SW 1271 (cell line): ENCODE data around the gene TSEN34.
"Not testable (repeated sequence)": the region's sequence is repeated elsewhere in the genome, so short reads cannot be mapped to it uniquely, and the experiment has no call there.

ENCODE experiments used
- DNase-seq, 2 experiments: peaks; one replicate each; lab custom pipeline; 2025; lab: John Stamatoyannopoulos, UW

TSEN34 gene

DNA sequence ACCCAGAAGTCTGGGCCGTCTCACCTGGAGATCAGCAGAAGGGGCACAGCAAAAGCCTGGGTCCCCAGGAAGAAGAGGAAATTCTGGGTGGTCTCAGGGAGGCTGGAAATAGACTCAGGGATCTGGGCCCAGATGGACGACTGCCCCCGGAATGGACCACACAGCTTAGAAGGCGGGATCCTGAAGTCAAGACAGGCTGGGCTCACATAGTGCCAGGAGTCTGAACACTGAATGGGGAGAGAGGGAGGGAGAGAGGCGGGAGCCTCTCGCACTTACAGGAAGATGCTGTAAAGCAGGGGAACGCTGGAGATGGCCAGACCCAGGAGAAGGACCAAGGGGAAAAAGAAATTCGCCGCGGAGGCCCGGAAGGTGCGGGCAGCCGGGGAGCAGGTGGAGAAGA is 30.3 kb upstream of the TSEN34 start:
- no peak for DNase-seq

DNA sequence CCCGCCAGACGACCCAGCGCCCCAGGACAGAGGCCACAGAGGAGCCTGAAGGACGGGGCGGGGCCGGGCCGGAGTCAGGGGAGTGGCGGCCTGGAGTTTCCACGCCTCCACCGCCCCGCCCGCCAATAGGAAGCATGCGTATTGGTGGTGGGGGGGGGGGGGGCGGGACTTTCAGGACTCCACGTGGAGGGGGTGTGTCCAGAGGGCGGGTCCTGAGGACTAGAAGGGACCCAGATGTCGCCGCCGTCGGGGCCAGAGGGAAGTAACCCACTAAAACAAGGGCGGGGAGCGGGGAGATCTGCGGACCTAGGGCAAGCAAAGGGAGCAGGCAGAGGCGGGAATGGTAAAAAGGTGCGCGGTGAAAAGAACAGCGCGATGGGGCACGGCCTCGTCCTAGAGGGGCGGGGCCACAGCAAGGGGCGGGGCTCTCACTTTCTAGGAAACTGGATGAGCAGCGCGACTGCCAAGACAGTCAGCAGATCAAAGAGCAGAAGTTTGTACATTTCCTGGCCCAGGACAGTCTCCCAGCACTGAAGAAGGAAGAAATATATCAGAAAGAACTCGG is 28.8 kb upstream of the TSEN34 start:
- DNase-seq = peak; percentile 61 to 64

DNA sequence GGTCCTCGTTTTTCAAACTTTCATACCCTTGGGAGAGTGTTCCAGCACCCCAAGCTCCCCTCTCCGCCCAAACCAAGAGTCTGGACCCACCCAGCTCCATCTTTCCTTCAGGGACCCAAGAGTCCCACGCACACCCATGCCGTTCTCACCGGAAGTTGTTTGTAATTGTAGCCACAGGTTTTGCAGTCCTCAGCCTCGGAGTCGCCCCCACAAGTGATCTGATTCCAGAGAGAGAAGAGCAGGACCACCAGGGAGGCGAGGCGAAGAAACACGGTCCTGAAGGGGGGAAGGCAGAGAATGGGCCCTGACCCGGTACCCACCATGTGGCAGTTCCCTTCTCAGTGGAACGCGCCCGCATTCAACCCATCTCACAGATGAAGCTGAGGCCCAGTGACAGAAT is 28.2 kb upstream of the TSEN34 start:
- DNase-seq = no peak

DNA sequence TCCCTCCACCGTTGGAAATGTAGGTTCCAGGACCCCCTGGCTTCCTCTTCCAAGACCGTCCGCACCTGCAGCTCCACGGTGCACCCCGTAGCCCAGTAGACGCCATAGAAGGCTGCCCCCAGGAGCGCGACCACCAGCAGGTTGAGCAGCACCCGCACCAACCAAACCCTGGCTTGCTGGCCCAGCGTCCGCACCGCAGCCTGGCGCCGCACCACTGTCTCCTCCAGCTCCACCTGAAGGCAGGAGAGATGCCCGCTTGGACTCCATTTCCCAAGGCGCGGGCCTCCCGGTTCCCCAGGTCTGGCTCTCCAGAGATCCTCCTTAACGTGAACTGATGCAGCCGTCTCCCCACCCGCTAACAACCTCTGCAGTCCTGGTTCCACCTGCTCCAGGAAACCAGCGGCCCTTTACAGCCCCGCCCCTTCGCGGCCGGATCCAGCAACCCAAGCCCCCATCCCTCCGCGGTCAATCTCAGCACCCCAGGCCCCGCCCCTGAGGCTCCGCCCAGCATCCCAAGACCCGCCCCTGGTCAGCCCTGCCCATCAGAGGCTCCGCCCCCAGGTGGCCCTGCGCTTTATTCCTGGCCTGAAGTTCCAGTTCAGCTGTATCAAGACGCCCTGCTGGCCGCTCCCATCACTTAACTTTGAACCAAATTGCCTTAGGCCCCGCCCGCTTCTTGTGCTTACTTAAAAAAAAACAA is 26.6 kb upstream of the TSEN34 start:
- DNase-seq = no peak

DNA sequence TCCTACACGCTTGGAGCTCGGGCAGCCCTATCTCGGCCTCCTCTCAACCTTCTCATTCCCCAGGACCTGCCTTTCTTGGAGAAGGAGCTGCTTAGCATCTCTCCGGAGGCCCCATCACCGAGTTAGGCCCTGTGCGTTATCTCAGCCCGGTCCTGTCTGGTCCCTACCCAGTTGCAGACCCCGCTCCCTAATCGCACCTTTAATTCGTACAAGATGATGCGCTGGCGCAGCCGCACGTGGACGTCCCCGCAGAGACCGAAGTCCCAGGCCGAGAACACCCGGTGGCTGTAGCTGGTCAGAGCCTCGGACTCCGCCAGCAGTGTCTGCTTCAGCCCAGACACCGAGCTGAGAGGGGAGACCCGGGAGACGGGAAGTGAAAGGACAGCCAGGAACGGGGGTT is 25.9 kb upstream of the TSEN34 start:
- no peak for DNase-seq

DNA sequence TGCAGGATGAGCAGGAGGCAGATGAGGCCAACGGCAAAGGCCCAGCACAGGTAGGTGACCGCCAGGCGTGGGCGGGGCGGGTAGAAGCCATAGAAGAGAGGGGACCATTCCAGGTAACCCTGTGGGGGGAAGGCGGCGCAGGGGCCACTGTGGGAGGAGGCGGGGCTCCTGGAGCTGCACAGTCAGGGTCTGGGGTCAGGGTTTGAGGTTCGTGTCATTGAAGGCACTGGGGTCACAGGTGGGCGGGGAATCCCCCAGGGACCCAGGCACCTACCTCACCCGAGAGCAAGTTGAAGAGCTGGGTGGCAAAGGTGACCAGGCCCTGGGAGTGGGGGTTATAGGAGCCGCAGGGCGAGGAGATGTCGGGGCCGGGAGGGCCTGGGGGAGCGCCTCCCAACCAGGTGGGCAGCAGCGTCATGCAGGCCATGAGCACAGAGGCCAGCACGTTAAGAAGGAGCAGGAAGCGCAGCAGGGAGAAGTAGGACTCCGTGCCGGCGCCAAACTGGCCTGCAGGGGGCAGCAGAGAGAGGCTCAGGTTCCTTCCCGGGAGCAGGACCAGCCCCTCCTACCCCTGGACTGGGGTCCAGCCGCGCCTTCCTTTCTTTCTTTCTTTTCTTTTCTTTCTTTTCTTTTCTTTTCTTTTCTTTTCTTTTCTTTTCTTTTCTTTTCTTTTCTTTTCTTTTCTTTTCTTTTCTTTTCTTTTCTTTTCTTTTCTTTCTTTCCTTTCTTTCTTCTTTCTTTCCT is 22.8 kb upstream of the TSEN34 start:
- peak in 1 of 2 experiments; percentile 78 for DNase-seq

DNA sequence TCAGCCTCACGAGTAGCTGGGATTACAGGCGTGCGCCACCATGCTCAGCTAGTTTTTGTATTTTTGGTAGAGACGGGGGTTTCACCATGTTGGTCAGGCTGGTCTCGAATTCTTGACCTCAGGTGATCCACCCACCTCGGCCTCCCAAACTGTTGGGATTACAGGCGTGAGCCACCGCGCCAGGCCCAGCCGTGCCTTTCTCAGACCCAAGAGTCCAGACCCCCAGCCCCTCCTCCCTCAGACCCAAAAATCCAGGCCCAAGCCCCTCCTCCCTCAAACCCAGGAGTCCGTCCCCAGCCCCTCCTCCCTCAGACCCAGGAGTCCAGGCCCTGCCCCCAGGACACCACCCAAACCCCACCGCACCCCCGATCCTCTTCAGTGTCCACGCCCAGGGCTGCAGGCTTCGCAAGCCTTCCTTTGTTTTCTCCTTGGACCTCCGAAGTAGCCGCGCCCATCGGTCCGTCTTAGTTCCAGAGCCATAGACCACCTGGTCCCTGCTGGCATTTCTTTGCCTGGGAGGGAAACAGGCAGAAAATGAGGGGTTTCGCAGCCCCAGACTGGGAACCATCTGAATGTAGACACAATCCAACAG is 21.9 kb upstream of the TSEN34 start:
- DNase-seq = no peak

DNA sequence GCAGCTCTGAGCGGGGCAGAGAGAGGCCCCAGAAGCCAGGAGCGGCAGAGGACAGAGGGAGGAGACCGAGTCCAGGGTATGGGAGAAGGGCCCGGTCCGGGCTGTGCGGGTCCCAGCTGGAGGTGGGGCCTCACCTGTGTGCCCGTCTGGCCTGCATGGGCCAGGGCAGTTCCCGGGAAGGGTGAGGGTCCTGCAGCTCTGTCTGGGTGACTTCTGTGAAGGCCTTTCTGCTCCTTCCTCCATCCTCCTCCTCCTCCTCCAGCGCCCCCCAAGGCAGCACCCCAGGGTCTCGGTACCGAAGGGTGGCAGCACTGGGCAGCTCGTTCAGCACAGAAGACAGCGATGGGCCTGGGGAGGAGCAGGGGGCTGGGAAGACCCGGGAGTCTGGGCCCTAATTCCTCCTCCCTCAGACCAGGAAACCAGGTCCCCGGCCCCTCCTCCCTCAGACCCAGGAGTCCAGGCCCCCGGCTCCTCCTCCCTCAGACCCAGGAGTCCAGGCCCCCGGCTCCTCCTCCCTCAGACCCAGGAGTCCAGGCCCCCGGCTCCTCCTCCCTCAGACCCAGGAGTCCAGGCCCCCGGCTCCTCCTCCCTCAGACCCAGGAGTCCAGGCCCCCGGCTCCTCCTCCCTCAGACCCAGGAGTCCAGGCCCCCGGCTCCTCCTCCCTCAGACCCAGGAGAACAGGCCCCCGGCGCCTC is 19.2 kb upstream of the TSEN34 start:
- DNase-seq = not testable (repeated sequence)

DNA sequence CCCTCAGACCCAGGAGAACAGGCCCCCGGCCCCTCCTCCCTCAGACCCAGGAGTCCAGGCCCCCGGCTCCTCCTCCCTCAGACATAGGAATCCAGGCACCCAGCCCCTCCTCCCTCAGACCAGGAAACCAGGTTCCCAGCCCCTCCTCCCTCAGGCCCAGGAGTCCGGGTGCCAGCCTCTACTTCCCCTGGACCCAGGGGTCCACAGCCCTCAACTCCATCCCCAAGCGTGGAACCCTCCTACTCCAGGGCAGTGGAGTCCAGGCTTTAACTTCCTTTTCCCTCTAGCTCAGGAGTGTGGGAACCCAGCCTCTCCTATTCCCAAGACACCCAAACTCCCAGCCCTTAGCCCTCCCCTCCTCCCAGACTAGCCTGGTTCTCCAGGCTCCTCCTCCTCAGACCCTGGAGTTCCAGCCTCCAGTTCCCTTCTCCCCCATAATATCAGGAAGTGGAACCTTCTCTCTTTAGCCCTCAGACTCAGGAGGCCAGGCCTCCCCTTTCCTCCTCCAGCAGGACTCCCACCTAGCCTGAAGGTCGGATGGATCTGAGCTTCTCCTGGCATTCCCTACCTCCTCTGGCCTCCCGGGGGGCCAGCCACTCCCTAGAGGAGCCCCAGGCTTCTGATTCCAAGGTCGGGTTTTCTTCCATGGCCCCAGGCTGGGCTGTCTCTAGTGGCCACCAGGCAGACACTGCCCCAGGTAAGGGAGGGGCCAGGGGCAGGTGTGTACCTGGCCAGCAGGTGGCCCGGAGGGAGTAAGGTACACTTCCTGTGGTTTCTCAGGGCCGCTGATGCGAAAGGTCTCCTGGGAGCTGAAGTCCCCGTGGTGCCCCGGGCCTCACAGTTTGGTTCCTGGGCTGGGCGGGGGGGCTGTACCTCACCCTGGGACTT is 18.4 kb upstream of the TSEN34 start, which contains the start of gene TMC4:
TMC4 (minus strand) TSS at position 690 of the 888 bp plus-strand sequence; CDS start at position 647, 43 bp downstream.
- peak in 1 of 2 experiments; percentile 17 for DNase-seq

DNA sequence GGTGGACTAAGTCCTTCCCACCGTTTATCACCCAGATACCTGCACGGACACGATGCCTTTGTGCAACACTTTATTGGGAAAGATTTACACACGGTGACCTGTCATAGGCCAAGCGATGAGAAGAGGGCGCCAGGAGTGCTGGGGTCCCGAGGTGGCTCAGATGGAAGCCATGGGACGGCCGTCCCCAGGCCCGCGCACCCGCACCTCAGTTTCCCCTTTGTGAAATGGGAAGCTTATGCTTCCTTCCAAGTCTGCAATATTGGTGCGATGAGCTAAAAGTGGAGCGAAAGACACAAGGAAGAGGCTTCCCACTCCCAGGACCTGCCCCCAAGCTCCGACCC is 17.8 kb upstream of the TSEN34 start:
- DNase-seq = no peak

DNA sequence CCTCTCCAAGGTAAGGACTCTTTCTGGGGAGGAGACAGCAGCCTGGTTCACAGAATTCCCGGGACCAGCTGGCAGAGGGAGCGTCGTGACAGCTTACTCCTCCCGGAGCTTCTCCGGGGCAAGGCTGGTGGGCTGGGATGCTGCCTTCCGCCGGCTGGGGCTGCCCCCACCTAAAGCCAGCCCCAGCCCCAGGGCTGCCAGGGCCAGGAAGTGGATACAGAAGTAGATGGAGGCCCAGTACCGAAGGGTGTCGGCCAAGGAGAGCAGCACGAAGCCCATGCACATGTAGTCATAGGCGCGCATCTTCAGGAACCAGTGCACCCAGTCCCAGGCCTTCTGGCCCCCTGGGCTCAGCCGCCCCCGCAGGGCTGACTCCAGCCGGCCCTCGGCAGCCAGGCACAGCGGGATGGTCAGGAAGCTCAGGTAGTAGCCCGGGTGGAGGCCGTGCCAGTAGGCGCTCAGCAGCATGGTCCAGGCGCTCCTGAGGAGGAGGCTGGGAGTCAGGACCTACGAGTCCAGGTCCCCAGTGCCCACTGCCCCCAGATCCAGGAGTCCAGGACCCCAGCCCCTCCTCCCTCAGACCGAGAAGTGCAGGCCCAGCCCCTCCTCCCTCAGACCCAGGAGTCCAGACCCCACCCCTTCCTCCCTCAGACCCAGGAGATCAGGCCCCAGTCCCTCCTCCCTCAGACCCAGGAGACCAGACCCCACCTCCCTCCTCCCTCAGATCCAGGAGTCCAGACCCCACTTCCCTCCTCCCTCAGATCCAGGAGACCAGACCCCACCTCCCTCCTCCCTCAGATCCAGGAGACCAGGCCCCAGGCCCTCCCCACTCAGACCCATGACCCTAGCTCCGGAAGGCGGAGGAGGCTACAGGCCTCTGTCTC is 16.9 kb upstream of the TSEN34 start:
- DNase-seq = no peak

DNA sequence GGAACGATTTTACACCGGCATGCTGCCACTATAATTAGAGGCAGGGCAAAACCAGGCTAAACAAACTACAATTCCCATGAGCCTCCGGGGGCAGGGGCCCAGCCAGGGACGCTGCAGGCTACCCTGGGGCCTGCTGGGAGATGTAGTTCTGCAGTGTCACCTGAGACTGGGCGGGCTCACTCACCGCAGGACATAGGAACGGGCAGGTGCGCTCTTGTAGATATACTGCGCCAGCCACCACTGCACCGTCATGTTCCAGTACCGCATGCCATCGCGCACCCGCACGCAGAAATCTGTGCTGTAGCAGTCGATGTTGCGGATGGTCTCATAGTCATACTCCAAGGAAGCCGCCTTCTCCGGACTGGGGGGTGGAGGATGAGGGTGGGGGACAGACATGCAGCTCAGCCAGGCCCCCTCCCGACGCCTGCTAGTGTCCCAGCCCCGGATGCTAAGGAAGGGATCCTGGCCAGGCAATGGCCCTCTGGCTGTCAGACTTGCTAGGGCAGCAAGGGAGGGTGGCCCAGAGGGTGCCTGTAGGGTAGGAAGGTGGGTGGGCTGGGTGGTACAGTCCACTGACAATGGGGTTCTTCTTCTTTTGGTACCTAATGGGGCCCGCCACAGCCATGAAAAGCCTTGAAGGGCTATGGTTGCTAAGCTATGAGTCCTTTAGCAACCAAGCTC is 12.4 kb upstream of the TSEN34 start:
- no peak for DNase-seq

DNA sequence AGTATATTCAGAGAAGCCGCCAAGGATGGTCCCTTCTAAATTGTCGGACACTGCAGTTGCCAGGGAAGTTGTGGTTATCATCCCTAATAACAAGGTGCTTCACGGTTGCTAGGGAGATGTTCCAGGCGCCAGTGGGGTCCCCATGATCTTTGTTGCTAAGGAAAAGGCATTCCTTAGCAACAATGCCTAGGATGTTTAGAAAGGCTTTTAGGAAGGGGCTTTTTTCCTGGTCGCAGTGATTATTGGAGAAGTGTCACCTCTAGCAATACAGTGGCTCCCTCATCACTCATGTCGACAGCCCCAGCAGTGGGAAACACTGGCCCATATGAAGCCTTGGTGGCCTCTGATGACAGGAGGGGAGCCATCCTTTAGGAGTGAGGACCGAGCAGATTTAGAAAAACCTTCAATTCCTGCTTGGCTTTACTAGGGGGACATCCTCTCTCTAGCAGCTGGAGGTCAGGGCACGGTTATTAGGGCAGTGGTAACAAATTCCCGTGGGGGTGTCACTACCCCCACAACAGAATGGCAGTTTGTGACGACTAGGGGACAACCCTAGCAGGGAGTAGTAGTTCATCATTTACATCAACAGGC is 11.8 kb upstream of the TSEN34 start:
- DNase-seq = no peak

DNA sequence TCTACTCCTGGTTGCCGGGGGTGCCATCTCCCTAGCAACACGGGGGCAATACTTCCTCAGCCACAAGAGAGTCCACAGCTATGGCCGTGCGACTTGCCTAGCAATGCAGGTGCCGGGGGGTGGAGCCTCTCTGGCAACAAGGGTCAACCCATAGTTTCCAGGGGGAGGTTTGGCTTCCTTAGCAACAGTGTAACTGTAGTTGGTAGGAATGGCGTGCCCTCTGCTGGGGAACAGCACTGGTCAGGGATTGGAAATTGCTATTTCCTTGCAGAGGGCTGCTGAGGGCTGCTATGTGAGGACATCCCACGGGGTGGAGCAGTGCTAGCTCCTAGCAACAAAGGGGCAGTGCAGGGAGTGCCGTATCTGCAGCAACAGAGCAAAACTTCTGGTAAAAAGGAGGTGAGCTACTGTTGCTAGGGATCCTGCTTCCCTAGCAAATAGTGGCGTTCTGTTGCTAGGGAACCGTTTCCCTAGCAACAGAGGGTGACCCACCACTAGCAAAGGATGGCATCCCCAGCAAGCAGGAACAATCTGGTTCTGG is 11.1 kb upstream of the TSEN34 start:
- peak; percentile 37 to 76 for DNase-seq

DNA sequence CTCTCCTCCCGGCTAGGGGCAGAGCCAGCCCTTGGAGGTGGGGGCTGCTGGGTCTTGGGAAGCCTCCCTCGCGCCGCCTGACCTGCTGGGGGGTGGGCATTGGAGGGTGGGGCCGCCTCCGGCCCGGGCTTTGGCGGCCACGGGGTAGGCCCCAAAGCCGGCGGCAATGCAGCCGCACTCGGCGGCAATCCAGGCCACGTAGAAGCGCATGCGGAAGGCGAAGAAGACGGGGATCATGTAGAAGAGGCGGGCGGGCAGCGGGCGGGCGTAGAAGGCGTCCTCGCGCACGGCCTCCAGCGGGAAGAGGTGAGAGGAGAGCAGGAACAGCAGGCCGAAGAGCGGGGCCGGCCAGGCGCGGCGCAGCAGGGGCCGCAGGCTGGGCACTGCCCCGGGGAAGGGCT is 10.4 kb upstream of the TSEN34 start:
- no peak for DNase-seq

DNA sequence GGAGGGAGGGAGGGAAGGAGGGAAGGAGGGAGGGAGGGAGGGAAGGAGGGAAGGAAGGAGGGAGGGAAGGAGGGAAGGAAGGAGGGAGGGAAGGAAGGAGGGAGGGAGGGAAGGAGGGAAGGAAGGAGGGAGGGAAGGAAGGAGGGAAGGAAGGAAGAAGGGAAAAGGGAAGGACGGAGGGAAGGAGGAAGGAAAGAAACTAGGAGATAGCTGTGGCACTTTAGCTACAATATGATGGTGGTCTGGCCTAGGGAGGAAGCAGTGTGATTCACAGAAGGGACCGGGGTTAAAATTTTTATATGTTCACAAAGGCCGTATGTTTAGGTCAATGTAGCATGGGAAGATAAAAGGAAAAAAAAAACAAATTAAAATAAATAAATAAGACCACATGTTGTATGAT is 9.2 kb upstream of the TSEN34 start:
- not testable (repeated sequence) for DNase-seq

DNA sequence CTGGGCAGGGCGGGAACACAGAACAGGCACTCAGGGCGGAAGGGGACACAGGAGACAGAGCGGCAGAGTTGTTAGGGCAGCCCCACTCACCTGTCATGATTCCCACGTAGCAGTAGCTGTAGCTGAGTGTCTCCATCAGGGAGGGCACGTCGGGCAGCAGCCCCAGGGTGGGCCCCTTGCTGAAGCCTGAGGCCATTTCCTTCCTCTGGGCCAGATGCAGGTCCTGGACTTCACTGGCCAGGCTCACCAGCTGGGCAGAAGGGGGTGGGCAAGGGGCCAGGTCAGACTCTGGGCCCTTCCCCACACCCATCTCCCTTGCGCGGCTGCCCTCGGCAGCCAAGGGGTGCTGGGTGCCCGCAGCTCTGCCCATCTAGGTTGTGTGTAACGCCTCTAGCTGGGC is 7.7 kb upstream of the TSEN34 start:
- no peak for DNase-seq

DNA sequence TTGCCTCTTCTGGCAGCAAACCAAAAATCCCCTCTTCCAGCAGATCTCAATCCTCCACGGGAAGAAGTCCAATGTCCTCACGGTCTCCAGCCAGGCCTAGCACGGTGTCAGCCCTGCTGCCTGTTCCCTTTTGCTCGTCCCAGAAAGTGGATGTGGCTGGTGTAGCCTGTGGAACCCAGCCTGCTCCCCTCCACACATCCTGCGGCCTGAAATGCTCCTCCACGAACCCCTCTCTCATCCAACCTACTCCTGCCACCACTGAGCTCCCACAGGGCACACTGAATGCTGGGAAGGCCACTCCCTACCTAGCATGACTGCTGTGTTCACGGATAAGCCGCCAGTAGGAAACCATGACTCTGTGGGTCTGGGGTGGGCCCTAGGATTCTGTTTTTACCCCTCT is 4.8 kb upstream of the TSEN34 start:
- no peak for DNase-seq

DNA sequence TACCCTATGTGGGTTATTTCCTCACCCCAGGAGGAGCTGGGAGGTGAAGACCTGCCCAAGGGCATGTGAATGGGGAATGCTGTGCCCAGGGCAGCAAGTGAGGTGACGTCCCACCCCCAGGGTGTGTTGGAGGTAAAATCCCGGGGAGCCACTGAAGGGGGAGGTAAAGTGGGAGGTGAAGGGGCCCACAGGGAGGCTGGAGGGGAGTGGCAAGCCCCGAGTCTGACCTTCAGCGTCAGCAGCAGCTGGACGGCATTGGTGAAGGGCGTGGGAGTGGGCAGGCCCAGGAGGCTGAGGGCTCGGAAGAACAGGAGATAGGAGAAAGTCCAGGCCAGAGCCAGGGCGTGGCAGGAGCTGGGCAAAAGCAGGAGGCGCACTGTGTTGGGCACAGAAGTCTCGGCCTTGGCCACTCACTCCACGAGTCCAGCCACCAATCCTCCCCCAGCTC is 4.2 kb upstream of the TSEN34 start:
- DNase-seq = no peak
